B cell (primary cell): Measurements from ENCODE around the gene UGDH. TPM values are rescaled to one million over a fixed set of nuclear protein-coding genes. Genes with fewer than 3 reads are reported as not detected.

Experiments used
- ATAC-seq: fragments of 200-7000 bp; cut with Tn5 transposase; one replicate; pipeline ENCODE4 v1.10.0; 2021; ENCODE audit warnings: low read depth, mild to moderate bottlenecking, moderate number of reproducible peaks, moderate library complexity
- CTCF ChIA-PET: fragments of 350-600 bp; sonication (Branson Sonifier 250); formaldehyde crosslinking; loops from one replicate; lab custom pipeline; 2021; ENCODE audit warnings: antibody characterized with exemption, inconsistent platforms; lab: Charles Lee
- POLR2A ChIA-PET: fragments of 350-600 bp; sonication (Branson Sonifier 250); formaldehyde crosslinking; loops from one replicate; lab custom pipeline; 2021; ENCODE audit warnings: antibody characterized with exemption; lab: Charles Lee
- DNase-seq: peaks from one replicate; pipeline ENCODE4 v3.0.0; 2013
- H2AFZ ChIP-seq: 2 replicates; pipeline ENCODE4 v1.6.1; 2012; ENCODE audit warnings: mild to moderate bottlenecking, low read depth, low read length; ENCODE audit not compliant: insufficient read depth, poor library complexity, severe bottlenecking
- H3K27ac ChIP-seq, 2 donors: 1 replicate in 1 of 2; 2 replicates in 1 of 2; pipeline ENCODE4 v1.5.1; 2012 to 2013; ENCODE audit warnings: low read length in 2 of 2, mild to moderate bottlenecking in 2 of 2, moderate library complexity in 1 of 2
- H3K27me3 ChIP-seq, 4 experiments: fragments of 200-600 bp in 1 of 4; sonication (generic) in 1 of 4; replicated peaks in 1 of 4; 1 replicate in 2 of 4; 2 replicates in 2 of 4; pipeline versions ENCODE4 v1.6.1 to v1.7.0; 2013 to 2016; ENCODE audit warnings: low read length in 3 of 4, mild to moderate bottlenecking in 2 of 4, mixed read lengths in 1 of 4, moderate library complexity in 1 of 4; ENCODE audit not compliant: insufficient read depth in 4 of 4, control insufficient read depth in 3 of 4; ENCODE audit errors: control extremely low read depth in 1 of 4
- H3K36me3 ChIP-seq, 2 experiments: replicated peaks in 1 of 2; 1 replicate in 1 of 2; 2 replicates in 1 of 2; pipeline versions ENCODE4 v1.6.1 to v1.7.1; 2013; ENCODE audit warnings: low read length in 1 of 2; ENCODE audit not compliant: insufficient read depth in 2 of 2, control insufficient read depth in 1 of 2; ENCODE audit errors: control extremely low read depth in 1 of 2, extremely low read depth in 1 of 2
- H3K4me1 ChIP-seq, 2 donors: fragments of 200-600 bp in 1 of 2; sonication (generic) in 1 of 2; 1 replicate in 1 of 2; 2 replicates in 1 of 2; pipeline versions ENCODE4 v1.5.1 to v1.6.1; 2013 to 2017; ENCODE audit warnings: low read length in 2 of 2; ENCODE audit not compliant: control insufficient read depth in 2 of 2, insufficient read depth in 2 of 2
- H3K4me2 ChIP-seq: replicated peaks from 2 replicates; pipeline ENCODE3; 2012; ENCODE audit warnings: mild to moderate bottlenecking, low read depth, low read length; ENCODE audit not compliant: poor library complexity, severe bottlenecking
- H3K4me3 ChIP-seq, 5 experiments: fragments of 200-600 bp in 1 of 5; sonication (generic) in 1 of 5; 1 replicate in 3 of 5; 2 replicates in 2 of 5; pipeline versions ENCODE4 v1.5.1 to v1.7.0; 2011 to 2016; ENCODE audit warnings: low read length in 4 of 5, mild to moderate bottlenecking in 4 of 5, low read depth in 2 of 5, control low read depth in 1 of 5, moderate library complexity in 1 of 5; ENCODE audit not compliant: insufficient read depth in 1 of 5; ENCODE audit errors: control extremely low read depth in 1 of 5, extremely low read depth in 1 of 5
- H3K79me2 ChIP-seq: fragments of 200-600 bp; sonication (generic); one replicate; pipeline ENCODE4 v1.6.0; 2016; ENCODE audit warnings: low read length; ENCODE audit not compliant: control insufficient read depth, insufficient read depth
- H3K9ac ChIP-seq: fragments of 200-600 bp; sonication (generic); 2 replicates; pipeline ENCODE4 v1.6.1; 2017; ENCODE audit warnings: mild to moderate bottlenecking, low read length, moderate library complexity
- H3K9me3 ChIP-seq, 3 donors: one replicate each; pipeline versions ENCODE4 v1.6.1 to v1.7.1; 2013; ENCODE audit warnings: low read length in 2 of 3; ENCODE audit not compliant: control insufficient read depth in 2 of 3, insufficient read depth in 1 of 3; ENCODE audit errors: control extremely low read depth in 1 of 3
- H4K20me1 ChIP-seq: 2 replicates; pipeline ENCODE4 v1.6.0; 2012; ENCODE audit warnings: mild to moderate bottlenecking, low read length; ENCODE audit not compliant: insufficient read depth, control insufficient read depth, poor library complexity, severe bottlenecking
- H3K27ac Mint-ChIP-seq: one replicate; pipeline ENCODE4 v1.8.0; 2021; ENCODE audit warnings: mixed read lengths
- H3K27me3 Mint-ChIP-seq: one replicate; pipeline ENCODE4 v1.8.0; 2021; ENCODE audit warnings: mixed read lengths
- H3K4me1 Mint-ChIP-seq: one replicate; pipeline ENCODE4 v1.8.0; 2021; ENCODE audit warnings: mixed read lengths
- H3K4me3 Mint-ChIP-seq: one replicate; pipeline ENCODE4 v1.8.0; 2021; ENCODE audit warnings: mixed read lengths
- H3K9me3 Mint-ChIP-seq: one replicate; pipeline ENCODE4 v1.8.0; 2022; ENCODE audit warnings: mixed read lengths; ENCODE audit not compliant: insufficient read depth
- CTCF ChIP-seq: fragments of 200-600 bp; IDR thresholded peaks from one replicate; pipeline ENCODE4 v1.8.0; 2022; ENCODE audit warnings: antibody characterized with exemption, mild to moderate bottlenecking
- EZH2 ChIP-seq: IDR thresholded peaks from 2 replicates; pipeline ENCODE4 v1.6.1; 2012; ENCODE audit warnings: borderline replicate concordance, low read depth, mild to moderate bottlenecking, moderate library complexity, low read length; ENCODE audit not compliant: insufficient read depth, poor library complexity, severe bottlenecking
- WGBS: methylation state at CpG from one replicate; pipeline ENCODE4 v1.1.5; 2013; ENCODE audit warnings: missing lambda C conversion rate; ENCODE audit not compliant: insufficient coverage; 5-methylcytosine and 5-hydroxymethylcytosine counted together
- intact Hi-C: fragments of 100-400 bp; cut with micrococcal nuclease; formaldehyde crosslinking; loops from one replicate; pipeline ENCODE4 v1.10.0; 2022
- polyA plus RNA-seq: library from polyadenylated mRNA; depleted of rRNA; stranded (reverse); fragments of >200 nt; gene quantifications from 2 replicates; pipeline ENCODE4 v1.2.3, GENCODE V29; 2012
- total RNA-seq, 2 donors: library from RNA; stranded (reverse); fragments of 120-200 nt in 1 of 2; gene quantifications; 1 replicate in 1 of 2; 2 replicates in 1 of 2; pipeline versions ENCODE4 v1.2.3 to v1.2.4, GENCODE V29; 2013 to 2022

Gene UGDH
- total and polyA plus RNA-seq, 2 donors (not counting 1 experiment from before 2014, with no cell fraction given) = 3.5 to 25.4 TPM

- Histone ChIP-seq H2AFZ (no peak overlapping the region), H3K79me2 (no peaks in the 10 kb centered on the region), H3K36me3 (peaks cover 12 to 53% of the 10 kb centered on the region in 2 experiments), H3K4me1 (peaks cover 10 to 13% of the 10 kb centered on the region in 2 donors), H3K27me3 (no peaks in the 10 kb centered on the region), H3K4me3 (no peak overlapping the region), H3K27ac (no peak overlapping the region), H3K9me3 (peaks cover 0 to 5% (median 0%) of the 10 kb centered on the region in 3 donors), H3K4me2 (no peak overlapping the region), H3K9ac (no peak overlapping the region), H4K20me1 (peaks cover 21% of the 10 kb centered on the region)
- Mint-ChIP-seq H3K9me3 (no peaks in the 10 kb centered on the region), H3K27ac (no peak overlapping the region), H3K27me3 (no peaks in the 10 kb centered on the region), H3K4me1 (peaks cover 20% of the 10 kb centered on the region), H3K4me3 (no peak overlapping the region)
- ATAC-seq (no peak), DNase-seq (no peak)
- intact Hi-C loops = loop anchor here (10.0 kb wide), 1 partner anchor 547 kb away; no protein-coding TSS in a partner anchor
- 90% methylated on average over 3 of the region's 6 CpGs for WGBS
- POLR2A ChIA-PET = no interaction called here
- TF ChIP-seq EZH2 (no peak), CTCF (no peak)
- CTCF ChIA-PET = interaction anchor here (0.7 kb wide), 1 partner anchor 868 kb away, joined by 3 read pairs; no protein-coding TSS in a partner anchor
Observed at GRCh38 chr4:39451423-39452023, 75.7 kb downstream of the UGDH start.

DNA sequence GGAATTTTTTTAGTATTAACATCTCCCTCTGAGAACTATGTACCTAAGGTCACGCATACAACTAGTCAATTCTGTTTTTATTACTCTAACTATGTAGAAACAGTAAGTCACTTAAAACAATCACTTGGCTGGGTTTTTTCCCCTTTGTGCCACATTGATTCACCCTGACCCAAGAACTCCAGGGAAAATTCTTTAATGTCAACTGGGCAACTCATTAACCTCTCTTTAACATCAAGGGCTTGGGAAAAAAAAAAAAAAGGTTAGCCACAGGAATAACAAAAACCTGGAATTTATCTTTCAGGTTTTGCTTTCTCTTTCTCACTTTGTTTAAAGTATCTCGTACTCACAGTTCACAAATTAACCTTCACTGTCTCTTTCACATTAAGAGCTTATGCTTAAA is 76.6 kb downstream of the UGDH start:
- no peaks in the 10 kb centered on the region for H3K27me3 ChIP-seq
- H3K4me2 ChIP-seq = no peak overlapping the region
- TF ChIP-seq EZH2 (no peak), CTCF (no peak)
- no peak overlapping the region for H3K4me3 ChIP-seq
- no peak for ATAC-seq
- no peak overlapping the region for H3K9ac ChIP-seq
- ChIA-PET CTCF (interaction anchor here (0.7 kb wide), 1 partner anchor 869 kb away, joined by 3 read pairs; no protein-coding TSS in a partner anchor), POLR2A (no interaction called here)
- no peak overlapping the region for H2AFZ ChIP-seq
- H3K27ac ChIP-seq = peak overlapping the region in 1 of 2 donors; percentile 6
- peaks cover 12 to 44% of the 10 kb centered on the region in 2 experiments for H3K36me3 ChIP-seq
- Mint-ChIP-seq H3K27me3 (no peaks in the 10 kb centered on the region), H3K4me1 (peaks cover 23% of the 10 kb centered on the region), H3K27ac (no peak overlapping the region), H3K9me3 (no peaks in the 10 kb centered on the region), H3K4me3 (no peak overlapping the region)
- H4K20me1 ChIP-seq = peaks cover 19% of the 10 kb centered on the region
- 100% methylated on average over 1 of the region's 2 CpGs for WGBS
- H3K4me1 ChIP-seq = peaks cover 13 to 18% of the 10 kb centered on the region in 2 donors
- no peaks in the 10 kb centered on the region for H3K79me2 ChIP-seq
- DNase-seq = no peak
- intact Hi-C loops = loop anchor here (10.0 kb wide), 1 partner anchor 546 kb away; no protein-coding TSS in a partner anchor
- peaks cover 0 to 11% (median 0%) of the 10 kb centered on the region in 3 donors for H3K9me3 ChIP-seq
